Stomach (tissue), 9 donors: ENCODE data around the gene PRKCG. TPM values are rescaled to one million over a fixed set of nuclear protein-coding genes. Genes with fewer than 3 reads are reported as not detected.

Experiments
- DNase-seq, 2 donors: peaks; one replicate each; pipeline versions ENCODE4 v3.0.0 to v3.0.0-alpha.2; 2013 to 2019
- H3K27ac ChIP-seq, 5 donors: fragments of 200-600 bp in 4 of 5; sonication (generic) in 4 of 5; one replicate each; pipeline ENCODE4 v1.5.1; 2013 to 2019; ENCODE audit warnings: mild to moderate bottlenecking in 1 of 5, moderate library complexity in 1 of 5
- H3K27me3 ChIP-seq, 3 donors: fragments of 200-600 bp; sonication (generic); one replicate each; pipeline ENCODE4 v1.5.1; 2017 to 2019; ENCODE audit warnings: mixed run types in 1 of 3
- H3K36me3 ChIP-seq, 4 donors: fragments of 200-600 bp; sonication (generic); 1 replicate in 3 of 4; 2 replicates in 1 of 4; pipeline ENCODE4 v1.5.1; 2016 to 2019
- H3K4me1 ChIP-seq, 4 donors: fragments of 200-600 bp; sonication (generic); one replicate each; pipeline ENCODE4 v1.5.1; 2016 to 2019
- H3K4me3 ChIP-seq, 4 donors: fragments of 200-600 bp; sonication (generic) in 3 of 4; one replicate each; pipeline ENCODE4 v1.5.1; 2016 to 2019; ENCODE audit warnings: mild to moderate bottlenecking in 1 of 4
- H3K9me3 ChIP-seq, 4 donors: fragments of 200-600 bp; sonication (generic); one replicate each; pipeline ENCODE4 v1.5.1; 2016 to 2019
- EP300 ChIP-seq: sonication (generic); formaldehyde crosslinking; IDR thresholded peaks from one replicate; pipeline ENCODE4 v1.6.1; 2017; ENCODE audit warnings: antibody characterized with exemption
- POLR2A ChIP-seq, 4 donors: fragments of 450-650 bp; IDR thresholded peaks; one replicate each; pipeline ENCODE4 v1.6.1; 2016; ENCODE audit warnings: antibody characterized with exemption in 4 of 4, control low read depth in 2 of 4, mild to moderate bottlenecking in 1 of 4, moderate library complexity in 1 of 4
- POLR2AphosphoS5 ChIP-seq, 3 donors: sonication (generic); formaldehyde crosslinking; IDR thresholded peaks; one replicate each; pipeline ENCODE4 v1.6.1; 2016; ENCODE audit warnings: antibody characterized with exemption in 3 of 3
- WGBS, 5 donors: extraction: QIAGEN DNeasy Blood & Tissue Kit in 3 of 5; methylation state at CpG; one replicate each; pipeline versions ENCODE4 v1.1.5 to v1.1.7; 2013 to 2018; 5-methylcytosine and 5-hydroxymethylcytosine counted together
- intact Hi-C: fragments of 100-400 bp; cut with DNase I; formaldehyde crosslinking; loops from one replicate; pipeline ENCODE4 v1.15.1; 2023; ENCODE audit warnings: low total_unique reads
- polyA plus RNA-seq, 3 donors: library from polyadenylated mRNA; stranded (reverse); fragments of 200-250 nt; gene quantifications; one replicate each; pipeline ENCODE4 v1.2.3, GENCODE V29; 2013
- total RNA-seq, 5 donors: library from RNA; depleted of rRNA; stranded (reverse); fragments of >200 nt; gene quantifications; one replicate each; pipeline versions ENCODE4 v1.1.0 to v1.2.3, GENCODE V29; 2014 to 2016
- TF ChIP-seq, protein P1 (sequence below), 7 experiments: fragments of 450-650 bp in 4 of 7; fragments of 200-600 bp in 3 of 7; sonication (generic) in 3 of 7; IDR thresholded peaks; one replicate each; pipeline ENCODE4 v1.5.1; 2016 to 2019; ENCODE audit warnings: antibody characterized with exemption in 7 of 7, control low read depth in 2 of 7, mild to moderate bottlenecking in 1 of 7
- donor health status: healthy with polysubstance abuse.
- donor health status: Bipolar disorder and iron deficiency.
- donor health status: healthy.

Gene PRKCG
- total and polyA plus RNA-seq, 8 donors = 0.25 to 0.30 TPM; not detected in 6

DNA sequence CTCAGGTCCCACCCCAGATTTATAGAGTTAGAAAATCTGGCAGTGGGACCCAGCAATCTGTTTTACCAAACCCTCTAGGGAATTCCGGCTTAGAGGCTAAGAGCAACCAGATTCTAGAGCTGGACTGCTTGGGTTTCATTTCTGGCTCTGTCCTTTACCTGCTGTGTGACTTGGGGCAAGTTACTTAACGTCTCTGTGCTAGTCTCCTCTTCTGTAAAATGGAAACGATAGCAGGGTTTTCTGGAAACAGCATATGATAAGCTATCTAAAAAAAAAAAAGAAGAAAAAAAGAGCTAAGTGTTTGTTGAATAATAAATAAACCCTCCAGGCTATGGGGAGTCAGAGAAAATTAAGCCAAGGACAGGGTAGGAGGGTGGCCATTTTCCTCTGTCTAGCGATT is 15.5 kb downstream of the PRKCG start:
- TF ChIP-seq POLR2AphosphoS5 (IDR thresholded peaks at IDR 0.05) (no peak), POLR2A (IDR thresholded peaks at IDR 0.05) (no peak), EP300 (no peak)
- H3K4me1 ChIP-seq = peaks cover 0 to 4% (median 0%) of the 10 kb centered on the region in 4 donors
- H3K27ac ChIP-seq = no peak overlapping the region
- peaks cover 0 to 98% (median 34%) of the 10 kb centered on the region in 3 donors for H3K27me3 ChIP-seq
- H3K9me3 ChIP-seq = no peaks in the 10 kb centered on the region
- WGBS, 5 donors = 45 to 61% (median 51%) methylated on average over 4 of the region's 4 CpGs
- no peak for DNase-seq
- H3K4me3 ChIP-seq = no peak overlapping the region
- H3K36me3 ChIP-seq = no peaks in the 10 kb centered on the region
- intact Hi-C loops = loop anchor here (10.0 kb wide), 1 partner anchor 53 kb away; no protein-coding TSS in a partner anchor

- Histone ChIP-seq H3K27me3 (peaks cover 0 to 98% (median 29%) of the 10 kb centered on the region in 3 donors), H3K9me3 (no peaks in the 10 kb centered on the region), H3K4me1 (peaks cover 0 to 4% (median 0%) of the 10 kb centered on the region in 4 donors), H3K36me3 (no peaks in the 10 kb centered on the region), H3K4me3 (no peak overlapping the region), H3K27ac (no peak overlapping the region)
- 7 to 24% (median 9%) methylated on average over 6 to 16 of the region's 16 CpGs for WGBS, 5 donors
- DNase-seq = no peak
- TF ChIP-seq EP300 = no peak
- TF ChIP-seq POLR2A (IDR thresholded peaks at IDR 0.05) = no peak
- TF ChIP-seq, protein P1, sequence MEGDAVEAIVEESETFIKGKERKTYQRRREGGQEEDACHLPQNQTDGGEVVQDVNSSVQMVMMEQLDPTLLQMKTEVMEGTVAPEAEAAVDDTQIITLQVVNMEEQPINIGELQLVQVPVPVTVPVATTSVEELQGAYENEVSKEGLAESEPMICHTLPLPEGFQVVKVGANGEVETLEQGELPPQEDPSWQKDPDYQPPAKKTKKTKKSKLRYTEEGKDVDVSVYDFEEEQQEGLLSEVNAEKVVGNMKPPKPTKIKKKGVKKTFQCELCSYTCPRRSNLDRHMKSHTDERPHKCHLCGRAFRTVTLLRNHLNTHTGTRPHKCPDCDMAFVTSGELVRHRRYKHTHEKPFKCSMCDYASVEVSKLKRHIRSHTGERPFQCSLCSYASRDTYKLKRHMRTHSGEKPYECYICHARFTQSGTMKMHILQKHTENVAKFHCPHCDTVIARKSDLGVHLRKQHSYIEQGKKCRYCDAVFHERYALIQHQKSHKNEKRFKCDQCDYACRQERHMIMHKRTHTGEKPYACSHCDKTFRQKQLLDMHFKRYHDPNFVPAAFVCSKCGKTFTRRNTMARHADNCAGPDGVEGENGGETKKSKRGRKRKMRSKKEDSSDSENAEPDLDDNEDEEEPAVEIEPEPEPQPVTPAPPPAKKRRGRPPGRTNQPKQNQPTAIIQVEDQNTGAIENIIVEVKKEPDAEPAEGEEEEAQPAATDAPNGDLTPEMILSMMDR (IDR thresholded peaks at IDR 0.05) = no peak
- no peak for TF ChIP-seq POLR2AphosphoS5 (IDR thresholded peaks at IDR 0.05)
- intact Hi-C loops = loop anchor here (10.0 kb wide), 1 partner anchor 53 kb away; no protein-coding TSS in a partner anchor
These were observed 16.2 kb downstream of the PRKCG start for GRCh38 chr19:53898166-53898565.

DNA sequence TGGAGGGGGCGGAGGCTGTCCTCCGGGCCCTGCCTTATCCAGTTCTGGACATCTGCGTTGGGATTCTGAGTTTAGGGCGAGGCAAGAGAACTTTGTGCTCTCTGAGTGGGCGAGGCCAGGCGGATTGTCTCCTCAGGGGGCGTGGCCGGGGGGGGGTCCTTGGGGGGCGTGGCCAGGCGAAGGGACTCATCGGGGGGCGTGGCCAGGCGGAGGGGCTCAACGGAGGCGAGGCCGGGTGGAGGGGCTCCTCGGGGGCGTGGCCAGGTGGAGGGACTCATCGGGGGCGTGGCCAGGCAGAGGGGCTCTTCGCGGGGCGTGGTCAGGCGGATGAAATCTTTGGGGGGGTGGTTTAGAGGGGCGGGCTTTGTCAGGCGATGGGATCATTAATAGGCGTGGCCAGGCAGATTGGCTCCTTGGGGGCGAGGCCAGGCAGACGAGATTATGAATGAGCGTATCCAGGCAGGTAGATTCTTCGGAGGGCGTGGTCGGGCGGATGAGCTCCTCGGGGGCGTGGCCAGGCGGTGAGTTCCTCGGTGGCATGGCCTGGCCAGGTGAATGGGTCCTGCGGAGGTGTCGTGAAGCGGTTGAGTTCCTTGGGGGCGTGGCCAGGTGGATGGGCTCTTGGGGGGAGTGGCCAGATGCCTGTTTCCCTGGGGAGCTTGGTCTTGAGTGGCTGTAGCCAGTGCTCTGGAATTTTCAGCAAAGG is 16.8 kb downstream of the PRKCG start:
- Histone ChIP-seq H3K4me1 (peaks cover 0 to 4% (median 0%) of the 10 kb centered on the region in 4 donors), H3K27me3 (peaks cover 0 to 98% (median 28%) of the 10 kb centered on the region in 3 donors), H3K27ac (no peak overlapping the region), H3K9me3 (no peaks in the 10 kb centered on the region), H3K4me3 (no peak overlapping the region), H3K36me3 (no peaks in the 10 kb centered on the region)
- no peak for TF ChIP-seq POLR2A (IDR thresholded peaks at IDR 0.05)
- TF ChIP-seq EP300 = no peak
- TF ChIP-seq, protein P1 (IDR thresholded peaks at IDR 0.05) = no peak
- TF ChIP-seq POLR2AphosphoS5 (IDR thresholded peaks at IDR 0.05) = no peak
- no peak for DNase-seq
- intact Hi-C loops = loop anchor here (10.0 kb wide), 1 partner anchor 54 kb away; no protein-coding TSS in a partner anchor
- 4 to 10% (median 7%) methylated on average over 18 to 42 of the region's 42 CpGs for WGBS, 5 donors

- 87 to 94% (median 91%) methylated on average over 26 to 27 of the region's 27 CpGs for WGBS, 5 donors
- H3K27ac ChIP-seq = no peak overlapping the region
- no peaks in the 10 kb centered on the region for H3K9me3 ChIP-seq
- intact Hi-C loops = loop anchor here (10.0 kb wide), 1 partner anchor 124 kb away; no protein-coding TSS in a partner anchor
- peaks cover 0 to 98% (median 34%) of the 10 kb centered on the region in 3 donors for H3K27me3 ChIP-seq
- DNase-seq = no peak
- TF ChIP-seq, protein P1 (IDR thresholded peaks at IDR 0.05) = no peak
- no peak for TF ChIP-seq POLR2A (IDR thresholded peaks at IDR 0.05)
- TF ChIP-seq EP300 = no peak
- TF ChIP-seq POLR2AphosphoS5 (IDR thresholded peaks at IDR 0.05) = no peak
- no peak overlapping the region for H3K4me3 ChIP-seq
- H3K36me3 ChIP-seq = no peaks in the 10 kb centered on the region
- peaks cover 0 to 4% (median 0%) of the 10 kb centered on the region in 4 donors for H3K4me1 ChIP-seq
These were observed 18.3 kb downstream of the PRKCG start for GRCh38 chr19:53900191-53900860.
